Measurements from ENCODE around the gene CPA4.

- TF ChIP-seq EP300 (IDR thresholded peaks at IDR 0.05) (no peak), CTCF (IDR thresholded peaks at IDR 0.05) (no peak), POLR2A (IDR thresholded peaks at IDR 0.05) (no peak), POLR2AphosphoS5 (IDR thresholded peaks at IDR 0.05) (no peak)
Observed at GRCh38 chr7:130369831-130370550, 77.0 kb downstream of the CPA4 start.

Measured in suprapubic skin (tissue), 4 donors.